Activated CD8-positive, alpha-beta memory T cell treated with anti-CD3 and anti-CD28 coated beads, Interleukin-2, amount 50 U/mL, for 24 hours (primary cell): ENCODE measurements around the gene ST3GAL5.

Source experiments
- DNase-seq: peaks from one replicate; pipeline ENCODE4 v3.0.0-alpha.2; 2020; ENCODE audit errors: extremely low read depth

Gene ST3GAL5

DNA sequence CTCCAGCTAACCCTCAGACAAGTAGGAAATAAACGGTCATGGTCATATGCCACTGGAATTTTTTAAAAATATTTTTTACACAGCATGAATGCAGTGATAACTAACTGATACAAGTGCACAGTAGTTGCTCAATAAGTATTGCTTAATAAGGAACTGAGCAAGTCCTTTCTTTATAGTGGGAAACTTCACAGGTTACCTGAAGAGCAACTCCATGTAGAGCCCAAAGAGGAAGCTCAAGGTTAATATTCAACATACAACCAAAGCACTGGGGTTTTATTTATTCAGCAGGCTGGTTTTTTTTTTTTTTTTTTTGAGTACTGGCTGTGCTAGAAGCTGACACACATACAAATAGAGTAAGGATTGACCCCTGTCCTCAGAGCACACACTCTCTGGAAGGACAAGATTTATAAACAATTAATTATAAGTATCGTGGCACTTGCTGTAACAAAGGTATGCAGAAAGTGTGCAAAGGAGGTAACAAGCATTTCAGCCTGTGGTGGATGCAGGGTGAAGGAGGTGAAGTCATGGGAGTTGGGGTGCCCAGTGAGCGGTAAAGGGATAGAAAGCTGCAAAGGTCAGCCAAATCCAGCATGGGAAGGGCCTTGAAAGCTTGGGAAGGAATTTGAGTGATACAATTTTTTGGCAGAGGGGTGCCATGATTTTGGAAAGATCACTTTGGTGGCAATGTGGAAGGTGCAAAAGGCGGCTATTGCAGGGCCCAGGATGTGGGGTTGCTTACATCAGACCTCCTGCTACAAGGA is 82.3 kb downstream of the ST3GAL5 start:
- no peak for DNase-seq

DNA sequence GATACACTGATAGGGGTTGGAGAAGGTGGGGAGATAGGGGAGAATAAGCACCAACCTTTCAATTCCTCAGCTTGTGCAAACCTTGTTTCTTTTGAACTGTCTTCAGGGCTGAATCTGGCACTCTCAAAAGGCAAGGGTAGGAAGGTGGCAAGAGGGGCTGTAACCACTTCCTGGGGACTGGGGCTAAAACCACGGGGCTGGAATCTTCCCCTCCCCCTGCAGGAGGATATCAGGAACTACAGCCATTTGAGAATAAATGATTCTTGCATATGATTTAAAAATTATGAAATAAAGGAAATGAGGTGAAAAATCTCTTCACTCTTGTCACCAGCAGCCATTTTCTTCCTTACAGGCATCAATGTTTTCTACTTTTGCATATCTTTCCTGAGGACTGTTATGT is 84.2 kb downstream of the ST3GAL5 start:
- DNase-seq, result no peak

DNA sequence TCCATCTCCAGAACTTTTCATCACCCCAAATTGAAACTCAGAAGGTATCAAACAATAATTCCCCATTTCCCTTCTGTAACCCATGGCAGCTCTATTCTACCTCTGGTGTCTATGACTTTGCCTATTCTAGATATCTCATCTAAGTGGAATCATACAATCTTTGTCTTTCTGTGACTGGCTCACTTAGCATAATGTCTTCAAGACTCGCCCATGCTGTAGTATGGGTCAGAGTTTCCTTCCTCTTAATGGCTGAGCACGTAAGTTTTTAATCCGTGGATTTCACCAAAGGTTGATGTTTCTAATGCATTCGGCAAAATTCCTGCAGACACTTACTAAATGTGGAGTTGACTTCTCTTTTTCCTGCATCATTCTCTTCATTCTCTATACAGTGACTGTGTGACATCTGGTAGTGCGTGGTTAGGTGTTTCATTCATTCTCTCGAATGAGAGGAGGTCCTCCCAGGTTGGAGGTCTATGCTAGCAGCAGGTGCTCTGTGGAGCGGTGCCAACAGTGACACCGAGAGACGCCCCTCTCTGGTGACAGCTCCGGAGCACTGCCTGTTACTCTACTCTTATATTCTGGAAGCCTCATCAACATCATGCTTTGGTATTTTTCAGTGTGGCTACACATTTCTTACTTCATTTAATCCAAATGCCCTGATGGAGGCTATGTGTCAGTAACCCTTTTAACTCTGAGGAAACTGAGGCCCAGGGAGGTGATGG is 84.9 kb downstream of the ST3GAL5 start:
- DNase-seq, result no peak

DNA sequence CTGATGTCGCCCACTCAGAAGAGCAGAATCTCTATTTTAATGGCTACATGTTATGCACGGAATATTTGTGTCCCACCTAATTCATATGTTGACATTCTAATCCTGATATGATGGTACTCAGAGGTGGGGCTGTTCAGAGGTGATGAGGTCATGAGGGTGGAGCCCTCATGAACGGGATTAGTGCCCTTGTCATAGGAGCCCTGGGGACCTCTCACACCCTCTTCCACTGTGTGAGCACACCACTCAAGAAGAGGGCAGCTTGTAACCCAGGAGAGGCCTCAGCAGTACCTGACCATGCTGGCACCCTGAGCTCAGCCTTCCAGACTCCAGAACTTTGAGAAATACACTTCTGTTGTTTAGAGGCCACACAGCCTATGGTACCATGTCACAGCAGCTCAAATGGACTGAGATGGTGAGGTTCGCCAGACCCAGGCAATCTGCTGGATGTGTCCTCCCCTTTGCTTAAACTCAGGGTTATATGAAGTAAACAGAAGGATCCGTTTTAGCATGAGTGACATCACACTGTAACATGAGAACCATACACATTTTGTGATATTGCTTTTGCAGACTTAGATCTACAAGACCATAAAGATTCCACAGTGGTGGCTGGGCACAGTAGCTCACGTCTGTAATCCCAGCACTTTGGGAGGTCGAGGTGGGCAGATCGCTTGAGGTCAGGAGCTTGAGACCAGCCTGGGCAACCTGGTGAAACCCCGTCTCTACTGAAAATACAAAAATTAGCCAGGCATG is 86.3 kb downstream of the ST3GAL5 start:
- no peak for DNase-seq

DNA sequence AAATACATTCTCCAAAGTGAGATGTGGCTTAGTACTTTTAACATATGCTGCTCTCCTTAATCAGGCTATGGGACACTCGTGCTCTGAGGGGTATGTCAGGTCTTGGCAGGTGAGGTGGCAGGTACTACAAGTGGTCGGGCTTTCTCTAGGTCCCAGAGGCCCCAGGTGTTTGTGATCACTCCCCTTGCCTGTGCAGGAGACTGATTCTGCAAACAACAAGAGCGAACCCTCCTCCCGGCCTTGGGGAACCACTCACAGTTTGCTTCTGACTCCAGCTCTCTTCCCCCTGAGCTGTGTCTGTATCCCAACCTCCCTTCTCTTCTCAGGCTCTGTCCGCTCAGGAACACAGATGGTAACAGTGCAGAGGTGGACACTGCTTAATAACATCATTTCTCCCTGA is 86.9 kb downstream of the ST3GAL5 start:
- DNase-seq, result no peak

DNA sequence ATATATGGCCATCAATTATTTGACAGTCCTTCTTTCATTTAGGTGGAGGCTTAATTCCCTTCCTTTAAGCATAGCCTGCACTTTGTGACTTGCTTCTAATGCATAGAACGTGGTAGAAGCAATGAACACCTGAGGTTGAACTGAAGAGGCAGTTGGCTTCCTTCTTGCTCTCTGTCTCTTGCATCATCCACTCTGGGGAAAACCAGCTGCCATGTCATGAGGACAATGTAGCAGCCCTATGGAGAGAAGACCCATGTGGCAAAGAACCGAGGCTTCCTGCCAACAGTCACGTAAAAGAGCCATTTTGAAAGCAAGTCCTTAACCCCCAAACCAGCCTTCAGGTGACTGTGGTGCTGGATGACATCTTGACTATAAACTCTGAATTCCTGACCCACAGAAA is 88.2 kb downstream of the ST3GAL5 start:
- no peak for DNase-seq

DNA sequence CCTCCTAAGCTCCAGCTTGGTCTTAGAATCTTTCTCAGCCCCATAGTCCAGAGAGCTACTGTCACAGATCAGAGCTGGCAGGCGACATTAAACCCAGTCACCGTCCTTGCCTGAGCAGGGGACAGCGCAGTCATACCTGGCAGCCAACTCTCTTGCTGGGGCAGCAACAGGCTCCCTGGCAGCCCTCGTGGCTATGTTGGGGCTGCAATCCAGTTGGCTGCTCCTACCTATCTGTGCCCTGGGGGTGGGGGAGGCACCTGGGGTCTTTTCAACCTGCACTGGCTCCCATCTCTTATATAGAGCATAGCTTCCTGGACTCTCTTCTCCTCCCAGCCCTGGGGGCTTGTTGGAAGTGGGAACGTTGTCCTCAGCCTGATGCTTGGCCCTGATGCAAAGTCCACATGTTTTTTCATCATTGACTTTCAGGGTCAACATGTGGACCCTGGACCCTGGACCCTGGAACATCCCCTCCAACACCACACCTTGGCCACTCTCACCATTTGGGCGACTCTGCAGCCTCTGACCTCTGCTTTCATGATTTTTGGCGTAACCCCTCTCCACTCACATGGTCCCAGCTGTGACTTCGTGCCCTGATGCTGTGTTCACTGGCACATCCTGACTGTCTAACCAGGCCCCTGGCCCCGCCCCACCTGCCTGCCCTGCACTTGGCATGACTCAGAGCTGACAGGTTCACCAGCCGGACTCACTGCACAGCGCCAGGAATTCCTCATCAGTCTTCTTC is 89.4 kb downstream of the ST3GAL5 start:
- DNase-seq, result no peak

DNA sequence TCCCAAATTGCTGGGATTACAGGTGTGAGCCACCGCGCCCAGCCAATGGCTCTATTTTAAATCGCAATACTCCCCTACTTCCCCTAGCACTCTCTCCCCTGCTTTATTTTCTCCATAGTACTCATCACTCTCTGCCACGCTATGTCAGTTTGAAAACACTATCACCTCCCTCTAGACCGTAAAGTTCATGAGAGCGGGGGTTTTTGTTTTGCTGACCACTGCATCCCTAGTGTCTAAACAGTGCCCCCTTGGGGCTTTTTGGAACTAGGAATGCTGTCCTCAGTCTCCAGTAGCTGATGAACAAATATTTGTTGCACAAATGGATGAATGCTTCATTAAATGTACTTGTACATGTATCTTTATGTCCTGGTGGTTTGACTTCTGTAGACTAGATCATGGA is 90.9 kb downstream of the ST3GAL5 start:
- DNase-seq, result no peak

DNA sequence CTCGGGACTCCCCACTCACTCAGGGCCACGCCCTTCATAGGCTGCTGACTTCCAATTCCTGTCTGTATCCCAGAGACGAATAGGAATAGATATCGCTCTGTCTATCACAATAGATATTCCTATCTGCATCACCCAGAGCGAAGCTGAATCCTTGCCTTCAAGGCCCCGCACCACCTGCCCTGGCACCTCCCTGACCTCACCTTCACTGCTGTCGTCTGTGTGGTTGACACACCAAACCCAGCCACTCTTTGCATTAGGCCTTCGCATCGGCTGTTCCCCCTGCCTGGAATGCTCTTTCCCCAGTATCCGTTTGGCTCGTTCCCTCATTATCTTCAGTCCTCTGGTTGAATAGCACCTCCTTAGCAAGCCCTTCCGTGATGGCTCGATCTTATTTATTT is 91.5 kb downstream of the ST3GAL5 start:
- DNase-seq, result no peak

DNA sequence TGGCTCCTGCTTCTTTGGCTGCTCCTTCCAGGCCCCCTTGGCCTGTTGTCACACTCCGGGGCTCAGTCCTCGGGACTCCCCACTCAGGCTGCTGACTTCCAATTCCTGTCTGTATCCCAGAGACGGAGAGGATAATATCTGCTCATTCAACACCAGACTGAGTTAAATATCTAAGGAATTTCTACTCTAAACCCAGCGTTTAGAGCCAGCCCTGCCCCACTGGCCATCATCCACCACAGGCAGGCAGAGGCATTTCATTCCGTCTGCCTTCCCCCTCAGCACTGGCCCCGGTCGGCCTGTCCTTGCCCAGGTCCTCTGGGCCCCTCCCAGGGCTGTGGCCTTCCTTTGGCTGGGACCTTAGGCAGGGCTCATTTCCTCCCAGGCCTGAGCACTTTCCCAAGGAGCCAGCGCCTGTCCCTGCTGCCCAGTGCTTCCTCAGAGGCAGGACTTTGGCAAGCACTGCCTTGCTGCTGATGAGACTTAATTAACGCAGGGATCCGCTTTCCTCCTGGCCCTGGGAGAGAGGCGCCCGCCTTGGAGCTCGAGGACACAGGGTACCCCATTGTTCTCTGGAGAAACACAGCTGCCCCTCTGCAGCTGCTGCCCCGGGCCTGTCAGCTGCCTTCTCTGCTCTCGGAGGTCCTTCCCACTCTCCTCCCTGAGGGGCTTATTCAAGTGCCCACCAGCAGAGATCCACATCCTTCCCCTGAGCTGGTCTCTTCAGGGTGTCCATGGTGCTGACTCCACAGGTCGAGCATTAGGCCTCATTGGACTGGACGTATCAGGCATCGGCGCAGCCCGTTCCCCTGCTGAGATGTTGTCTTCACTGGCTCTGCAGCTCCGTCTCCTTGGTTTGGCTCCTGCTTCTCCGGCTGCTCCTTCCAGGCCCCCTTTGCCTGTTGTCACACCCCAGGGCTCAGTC is 92.2 kb downstream of the ST3GAL5 start:
- DNase-seq, result no peak

DNA sequence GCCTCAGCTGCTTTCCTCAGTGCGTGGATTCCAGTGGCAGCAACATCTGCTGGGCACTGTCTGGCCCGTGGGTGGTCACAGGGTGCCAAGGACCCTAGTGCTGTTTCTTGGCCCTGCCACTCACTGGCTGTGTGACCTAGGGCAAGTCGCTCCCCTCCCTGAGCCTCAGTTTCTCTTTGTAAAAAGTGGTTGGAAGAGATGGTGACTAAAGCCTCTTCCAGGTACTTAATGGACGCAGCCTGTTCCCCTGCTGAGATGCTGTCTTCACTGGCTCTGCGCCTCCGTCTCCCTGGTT is 92.8 kb downstream of the ST3GAL5 start:
- DNase-seq, result no peak

DNA sequence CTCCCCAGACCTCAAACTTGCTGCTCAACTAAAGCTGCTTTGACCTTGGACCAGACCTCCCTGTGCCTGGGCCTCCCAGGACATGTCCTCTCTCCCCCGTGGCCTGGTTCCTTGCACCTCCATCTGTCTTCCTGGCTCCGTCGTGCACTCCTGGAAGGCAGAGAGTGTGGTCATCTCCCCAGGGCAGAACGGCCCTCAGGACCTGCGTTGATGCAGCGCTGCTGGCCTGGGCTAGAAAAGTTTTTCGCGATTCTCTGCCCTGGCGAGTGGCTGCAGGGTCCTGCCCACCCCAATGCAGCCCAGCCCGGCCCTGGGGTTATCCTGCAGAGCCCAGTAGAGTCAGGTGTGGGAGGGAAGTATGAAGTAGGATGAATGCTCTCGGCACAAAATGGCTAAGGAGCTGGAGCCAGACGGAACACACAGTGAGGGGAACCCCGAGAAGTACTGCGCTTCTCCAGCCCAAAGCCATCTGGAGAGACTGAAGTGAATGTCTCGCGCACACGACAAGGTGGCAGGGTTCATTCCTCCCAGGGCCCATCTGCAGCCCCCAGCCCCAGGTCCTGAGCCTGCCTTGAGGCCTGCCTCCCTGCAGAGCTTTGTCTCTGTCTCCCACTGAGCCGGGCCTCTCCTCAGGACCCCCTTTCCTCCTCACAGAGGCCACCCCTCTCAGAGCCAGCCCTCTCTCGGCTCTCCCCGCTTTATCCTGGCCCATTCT is 93.3 kb downstream of the ST3GAL5 start:
- no peak for DNase-seq

DNA sequence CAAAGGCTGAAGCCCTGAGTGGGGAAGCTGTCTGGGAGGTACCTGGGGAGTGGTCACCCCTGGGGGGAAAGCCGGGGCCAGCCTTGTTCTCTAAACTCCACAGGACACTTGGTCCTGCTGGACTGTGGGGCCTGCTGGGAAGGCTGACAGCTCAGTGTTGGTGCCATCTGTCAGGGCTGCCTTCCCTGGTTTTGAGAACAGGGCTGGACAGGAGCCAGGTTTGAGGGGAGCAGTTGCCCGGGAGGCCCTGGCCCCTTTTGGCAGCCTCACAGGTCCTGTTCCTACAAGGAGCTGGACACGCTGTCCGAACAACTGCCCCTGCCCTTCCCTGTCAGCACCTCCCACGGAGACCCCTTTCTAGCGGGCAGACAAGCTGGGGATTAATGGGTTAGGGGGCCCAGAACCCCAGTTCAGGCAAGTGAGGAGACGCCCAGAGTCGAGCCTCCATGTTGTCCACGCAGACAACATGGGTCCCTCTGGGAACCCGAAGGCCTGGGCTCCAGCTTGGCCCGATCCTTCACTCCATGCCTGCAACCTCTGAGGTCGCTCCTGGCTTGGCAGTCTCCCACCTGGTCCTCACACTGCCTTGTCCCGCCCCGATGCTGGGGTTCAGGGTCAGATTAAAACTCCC is 94.2 kb downstream of the ST3GAL5 start:
- no peak for DNase-seq

DNA sequence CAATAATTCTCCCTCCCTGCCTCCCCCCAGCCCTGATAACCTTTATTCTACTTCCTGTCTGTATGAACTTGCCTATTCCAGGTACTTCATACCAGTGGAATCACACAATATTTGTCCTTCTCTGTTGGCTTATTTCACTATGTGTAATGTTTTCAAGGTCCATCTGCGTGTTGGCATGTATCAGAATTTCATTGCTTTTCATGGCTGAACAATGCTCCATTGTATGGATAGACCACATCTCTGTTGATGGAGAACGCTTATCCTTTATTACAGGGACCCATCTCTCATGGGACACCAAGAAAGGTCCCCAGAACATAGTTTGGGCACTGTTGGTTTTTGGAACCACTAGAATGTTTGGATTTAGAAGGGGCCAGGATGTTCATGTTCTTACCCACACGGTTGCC is 94.8 kb downstream of the ST3GAL5 start:
- DNase-seq, result no peak

DNA sequence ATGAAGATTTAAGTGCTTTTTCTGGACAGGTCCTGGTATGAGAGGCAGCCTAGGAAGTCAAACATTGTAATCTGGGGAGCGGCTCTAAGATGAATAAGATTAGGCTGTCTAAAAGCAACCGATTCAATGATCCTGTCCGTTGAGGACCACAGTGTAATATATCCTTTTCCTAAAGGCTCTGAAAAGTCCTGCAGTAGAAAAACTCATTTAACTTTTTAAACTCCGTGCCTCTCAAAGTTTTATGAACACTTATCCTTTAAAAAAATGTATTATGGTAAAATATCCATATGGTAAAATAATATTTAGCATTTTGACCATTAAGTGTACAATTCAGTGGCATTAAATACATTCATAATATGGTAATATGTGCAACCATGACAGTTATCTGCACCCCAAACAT is 95.2 kb downstream of the ST3GAL5 start:
- no peak for DNase-seq

DNA sequence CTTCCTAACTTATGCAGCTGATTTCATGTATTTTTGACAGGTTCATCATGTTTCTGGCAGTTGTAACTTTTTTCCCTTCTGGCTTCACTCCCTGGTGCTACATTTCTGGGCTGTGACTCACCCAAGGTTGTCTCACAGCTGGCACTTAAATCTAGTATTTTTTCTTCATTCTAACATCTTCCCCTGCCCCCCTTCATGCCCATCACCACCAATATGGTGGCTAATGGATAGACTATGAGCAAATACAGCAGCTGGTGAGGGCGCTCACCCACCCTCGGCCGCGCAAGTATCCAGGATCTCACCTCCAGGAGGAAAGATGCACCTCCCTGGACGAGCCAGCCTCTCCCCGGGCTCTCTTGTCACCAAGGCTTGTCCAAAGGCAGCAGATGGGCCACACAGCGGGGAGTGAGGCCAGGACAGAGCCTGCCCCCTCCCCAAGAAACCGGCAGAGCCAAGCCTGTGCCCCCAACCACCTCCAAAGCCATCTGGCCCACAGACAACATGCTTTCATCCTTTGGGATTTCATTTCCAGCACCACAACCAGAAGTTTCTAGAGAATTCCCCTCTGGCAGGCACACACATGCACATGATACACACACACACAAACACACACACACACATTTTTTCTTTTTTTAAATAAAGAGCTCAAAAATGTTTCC is 95.9 kb downstream of the ST3GAL5 start:
- DNase-seq, result no peak

DNA sequence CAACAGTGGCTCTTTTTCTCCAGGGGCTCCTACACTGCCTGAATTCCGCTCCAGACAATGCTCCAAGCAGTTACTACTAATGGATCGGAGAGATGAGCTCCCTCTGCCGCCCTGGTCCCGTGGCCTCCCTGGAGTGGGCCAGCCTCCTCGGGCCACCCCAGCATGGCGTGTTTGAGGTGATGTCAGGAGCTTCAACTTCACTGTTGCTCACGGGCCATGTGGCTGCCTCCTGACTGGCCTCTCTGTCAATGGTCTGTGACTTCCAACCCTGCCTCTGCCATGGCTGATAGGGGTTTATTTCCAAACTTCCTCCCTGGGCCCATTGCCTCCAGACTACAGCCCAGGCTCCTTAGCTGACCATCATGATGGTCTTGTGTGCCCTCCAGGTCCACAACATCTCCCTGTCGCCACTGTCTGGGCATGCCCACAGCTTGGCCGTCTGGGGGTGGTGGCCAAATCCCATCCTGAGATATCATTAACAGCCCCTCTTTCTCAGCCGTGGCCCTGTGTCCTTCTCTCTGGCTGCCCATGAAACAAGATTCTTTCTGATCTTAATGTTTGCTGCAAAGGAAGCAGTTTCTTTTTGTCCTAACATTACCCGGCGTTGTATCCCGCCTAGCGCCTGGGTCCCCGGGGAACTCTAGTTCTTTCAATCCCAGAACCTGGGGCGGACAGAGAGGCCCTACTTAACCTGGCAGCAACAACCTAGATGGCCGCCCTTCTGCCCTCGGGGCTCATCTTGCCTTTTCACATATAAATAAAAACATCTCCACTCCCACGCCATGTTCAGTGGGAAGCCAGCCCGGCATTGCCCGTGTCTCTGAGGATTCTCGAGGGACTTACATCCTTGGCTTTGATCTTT is 96.9 kb downstream of the ST3GAL5 start:
- DNase-seq, result no peak

DNA sequence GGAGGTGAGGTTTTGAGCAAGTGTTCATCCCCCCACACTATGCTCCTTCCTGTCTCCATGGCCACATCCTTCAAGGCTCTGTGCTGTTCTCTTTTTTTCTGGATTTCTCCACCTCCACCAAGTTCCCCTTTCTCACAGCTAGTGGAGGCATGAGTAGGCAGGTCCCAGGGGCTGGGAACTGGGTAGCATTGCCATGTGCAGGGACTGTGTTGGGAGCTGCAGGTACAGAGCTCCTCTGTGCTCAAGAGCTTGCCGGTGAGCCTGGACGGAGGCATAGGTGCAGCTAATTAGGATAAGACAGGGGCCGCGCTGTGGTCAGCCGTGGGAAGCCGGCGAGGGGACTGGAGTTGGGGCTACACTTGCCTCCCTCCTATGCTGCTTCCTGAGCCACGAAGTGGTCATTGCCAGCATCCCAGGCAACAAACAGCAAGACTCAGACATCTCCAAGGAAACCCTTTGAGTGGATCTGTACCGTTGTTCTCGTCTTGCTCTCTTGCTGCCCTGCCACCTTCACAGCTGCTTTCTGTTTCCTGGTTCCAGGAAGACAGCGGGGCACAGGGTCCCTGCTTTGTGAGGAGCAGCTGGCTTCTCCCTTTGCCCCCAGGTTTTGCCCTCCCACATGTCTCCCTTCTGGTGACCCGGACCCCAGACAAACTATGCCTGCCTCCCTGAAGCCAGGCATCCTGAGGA is 98.1 kb downstream of the ST3GAL5 start:
- no peak for DNase-seq
